HuH-7 (cell line): ENCODE data around the gene MVP.
"Not testable (repeated sequence)": the region's sequence is repeated elsewhere in the genome, so short reads cannot be mapped to it uniquely, and the experiment has no call there.

ENCODE experiments used
- DNase-seq: peaks from one replicate; pipeline ENCODE4 v3.0.0; 2011; ENCODE audit warnings: low spot score

MVP gene

GRCh38 chr16:29875206-29875605 lies 54.9 kb downstream of the MVP start:
- DNase-seq: no peak

GRCh38 chr16:29876217-29876593 lies 55.9 kb downstream of the MVP start:
- DNase-seq: no peak

GRCh38 chr16:29876594-29877249 lies 56.5 kb downstream of the MVP start:
- no peak for DNase-seq

- DNase-seq: no peak
Measured at GRCh38 chr16:29877266-29877961, 57.2 kb downstream of the MVP start.

- no peak for DNase-seq
Measured at GRCh38 chr16:29878172-29878571, 57.9 kb downstream of the MVP start.

GRCh38 chr16:29881050-29881449 lies 60.8 kb downstream of the MVP start:
- no peak for DNase-seq

GRCh38 chr16:29883987-29884386 lies 63.7 kb downstream of the MVP start:
- DNase-seq: no peak

- DNase-seq: not testable (repeated sequence)
Measured at GRCh38 chr16:29889372-29889771, 69.1 kb downstream of the MVP start.

- DNase-seq: peak; percentile 89
Measured at GRCh38 chr16:29891525-29892457, 71.5 kb downstream of the MVP start.

GRCh38 chr16:29892458-29892813 lies 72.2 kb downstream of the MVP start:
- DNase-seq: no peak

GRCh38 chr16:29893553-29893952 lies 73.3 kb downstream of the MVP start:
- DNase-seq: no peak

GRCh38 chr16:29894352-29894751 lies 74.1 kb downstream of the MVP start:
- DNase-seq: no peak

- no peak for DNase-seq
Measured at GRCh38 chr16:29896841-29897240, 76.6 kb downstream of the MVP start.

- no peak for DNase-seq
Measured at GRCh38 chr16:29897333-29897732, 77.1 kb downstream of the MVP start.
